Subcutaneous adipose tissue (tissue), 4 donors: ENCODE results near the gene RAB17. TPM values are rescaled to one million over a fixed set of nuclear protein-coding genes. Genes with fewer than 3 reads are reported as not detected.

ENCODE experiments used
- total RNA-seq, 4 donors: library from RNA; depleted of rRNA; stranded (reverse); fragments of >200 nt; gene quantifications; one replicate each; pipeline ENCODE4 v1.1.0, GENCODE V29; 2016
- TF ChIP-seq, protein P1 (sequence below): fragments of 450-650 bp; IDR thresholded peaks from one replicate; pipeline ENCODE4 v1.5.1; 2016; ENCODE audit warnings: low read depth, mild to moderate bottlenecking, control low read depth, antibody characterized with exemption, moderate library complexity

The RAB17 gene
- total RNA-seq, 4 donors from 2014 or later = 0.65 to 1.2 TPM; not detected in 2

DNA sequence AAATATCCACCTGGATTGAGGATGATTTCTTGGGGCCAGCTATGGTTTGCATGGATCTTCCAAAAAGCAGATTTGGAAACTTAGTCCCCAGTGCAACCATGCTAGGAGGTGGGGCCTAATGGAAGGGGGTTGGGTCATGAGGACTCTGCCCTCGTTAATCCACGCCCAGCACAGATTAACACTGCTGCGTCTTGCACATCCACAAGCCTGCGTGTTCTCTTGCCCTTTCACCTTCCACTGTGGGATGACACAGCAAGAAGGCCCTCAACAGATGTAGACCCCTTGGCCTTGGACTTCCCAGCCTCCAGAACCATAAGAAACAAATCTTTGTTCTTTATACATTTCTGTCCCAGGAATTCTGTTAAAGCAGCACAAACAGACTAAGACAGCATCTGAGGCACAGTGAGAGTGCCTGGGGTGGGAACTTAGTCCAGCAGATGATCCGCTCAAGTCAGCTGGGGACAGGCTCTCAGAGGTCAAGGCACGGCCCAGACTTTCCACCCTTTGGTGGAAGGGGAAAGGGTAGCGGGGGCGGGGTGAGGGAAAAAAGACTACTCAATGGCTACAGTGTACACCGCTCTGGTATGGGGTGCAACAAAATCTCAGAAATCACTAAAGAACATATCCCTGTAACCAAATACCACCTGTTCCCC is 2.4 kb downstream of the RAB17 start:
- TF ChIP-seq, protein P1, sequence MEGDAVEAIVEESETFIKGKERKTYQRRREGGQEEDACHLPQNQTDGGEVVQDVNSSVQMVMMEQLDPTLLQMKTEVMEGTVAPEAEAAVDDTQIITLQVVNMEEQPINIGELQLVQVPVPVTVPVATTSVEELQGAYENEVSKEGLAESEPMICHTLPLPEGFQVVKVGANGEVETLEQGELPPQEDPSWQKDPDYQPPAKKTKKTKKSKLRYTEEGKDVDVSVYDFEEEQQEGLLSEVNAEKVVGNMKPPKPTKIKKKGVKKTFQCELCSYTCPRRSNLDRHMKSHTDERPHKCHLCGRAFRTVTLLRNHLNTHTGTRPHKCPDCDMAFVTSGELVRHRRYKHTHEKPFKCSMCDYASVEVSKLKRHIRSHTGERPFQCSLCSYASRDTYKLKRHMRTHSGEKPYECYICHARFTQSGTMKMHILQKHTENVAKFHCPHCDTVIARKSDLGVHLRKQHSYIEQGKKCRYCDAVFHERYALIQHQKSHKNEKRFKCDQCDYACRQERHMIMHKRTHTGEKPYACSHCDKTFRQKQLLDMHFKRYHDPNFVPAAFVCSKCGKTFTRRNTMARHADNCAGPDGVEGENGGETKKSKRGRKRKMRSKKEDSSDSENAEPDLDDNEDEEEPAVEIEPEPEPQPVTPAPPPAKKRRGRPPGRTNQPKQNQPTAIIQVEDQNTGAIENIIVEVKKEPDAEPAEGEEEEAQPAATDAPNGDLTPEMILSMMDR = no peak

DNA sequence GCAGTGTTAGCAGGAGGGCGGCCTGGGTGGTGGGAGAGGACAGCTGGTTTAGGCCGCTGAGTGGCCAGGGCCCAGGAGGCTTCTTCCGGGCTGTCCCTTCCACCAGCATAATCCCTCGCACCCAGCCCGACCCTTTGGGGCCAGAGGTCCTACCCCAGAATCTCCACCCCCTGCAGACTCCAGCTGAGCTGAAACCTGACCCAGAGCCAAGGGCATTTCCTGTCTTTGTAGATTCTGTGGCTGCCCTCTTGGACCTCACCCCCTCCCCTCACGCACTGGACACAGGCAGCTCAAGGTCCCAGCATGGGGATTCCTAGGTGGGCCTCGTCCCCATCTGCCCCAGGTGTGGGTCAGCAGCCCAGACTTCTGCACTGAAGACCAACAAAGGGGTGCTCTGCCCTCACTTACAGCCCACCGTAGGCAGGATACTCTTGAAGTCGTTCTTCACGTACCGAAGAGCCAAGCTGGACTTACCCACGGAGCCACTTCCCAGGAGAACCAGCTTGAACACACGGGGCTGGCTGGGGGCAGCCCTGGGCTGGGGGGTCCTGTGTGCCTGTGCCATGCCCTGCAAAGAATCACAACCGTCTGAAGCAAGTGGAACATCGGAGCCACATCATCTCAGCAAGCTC is 4.8 kb downstream of the RAB17 start:
- TF ChIP-seq, protein P1 = no peak

DNA sequence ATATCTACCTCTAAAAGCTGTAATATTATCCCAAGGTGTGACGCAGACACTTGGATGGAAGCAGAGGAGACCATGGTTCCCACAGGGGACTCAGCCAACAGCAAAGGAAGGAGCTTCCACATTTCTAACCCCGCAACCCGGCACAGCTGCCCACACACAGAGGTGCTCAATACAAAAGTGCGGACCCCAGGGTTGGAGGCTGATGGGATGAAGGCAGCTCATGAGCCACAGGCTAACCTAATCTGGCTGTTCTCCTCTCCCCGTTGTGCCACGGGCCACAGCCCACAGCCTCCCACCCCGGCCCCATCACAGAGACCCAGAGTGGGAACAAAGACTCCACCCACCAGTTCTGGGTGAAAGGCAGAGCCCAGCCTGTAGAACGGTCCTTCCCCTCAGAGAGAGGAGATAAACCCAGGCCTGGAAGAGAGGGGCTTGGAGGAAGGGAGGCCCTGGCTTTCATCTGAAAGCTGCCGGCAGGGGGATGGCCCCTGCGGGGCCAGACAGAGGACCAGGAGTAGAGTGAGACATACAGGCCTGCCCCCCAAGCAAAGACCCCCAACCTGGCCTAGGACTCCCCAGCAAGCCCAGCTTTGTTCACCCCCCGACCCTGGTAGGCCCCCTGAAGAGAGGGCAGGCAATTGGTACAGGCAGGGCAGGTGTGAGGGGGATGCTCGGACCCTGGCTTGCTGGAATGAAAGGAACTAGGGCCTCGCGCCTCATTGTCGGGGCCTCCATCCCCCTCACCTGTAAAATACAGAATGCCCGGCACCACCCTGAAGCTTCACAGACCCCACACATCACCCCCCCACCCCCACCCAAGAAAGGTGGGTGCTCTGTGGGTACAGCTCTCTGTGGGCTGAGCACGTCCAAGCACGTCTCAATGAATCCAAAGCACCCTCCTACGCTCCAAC is 6.9 kb downstream of the RAB17 start:
- TF ChIP-seq, protein P1 = no peak

DNA sequence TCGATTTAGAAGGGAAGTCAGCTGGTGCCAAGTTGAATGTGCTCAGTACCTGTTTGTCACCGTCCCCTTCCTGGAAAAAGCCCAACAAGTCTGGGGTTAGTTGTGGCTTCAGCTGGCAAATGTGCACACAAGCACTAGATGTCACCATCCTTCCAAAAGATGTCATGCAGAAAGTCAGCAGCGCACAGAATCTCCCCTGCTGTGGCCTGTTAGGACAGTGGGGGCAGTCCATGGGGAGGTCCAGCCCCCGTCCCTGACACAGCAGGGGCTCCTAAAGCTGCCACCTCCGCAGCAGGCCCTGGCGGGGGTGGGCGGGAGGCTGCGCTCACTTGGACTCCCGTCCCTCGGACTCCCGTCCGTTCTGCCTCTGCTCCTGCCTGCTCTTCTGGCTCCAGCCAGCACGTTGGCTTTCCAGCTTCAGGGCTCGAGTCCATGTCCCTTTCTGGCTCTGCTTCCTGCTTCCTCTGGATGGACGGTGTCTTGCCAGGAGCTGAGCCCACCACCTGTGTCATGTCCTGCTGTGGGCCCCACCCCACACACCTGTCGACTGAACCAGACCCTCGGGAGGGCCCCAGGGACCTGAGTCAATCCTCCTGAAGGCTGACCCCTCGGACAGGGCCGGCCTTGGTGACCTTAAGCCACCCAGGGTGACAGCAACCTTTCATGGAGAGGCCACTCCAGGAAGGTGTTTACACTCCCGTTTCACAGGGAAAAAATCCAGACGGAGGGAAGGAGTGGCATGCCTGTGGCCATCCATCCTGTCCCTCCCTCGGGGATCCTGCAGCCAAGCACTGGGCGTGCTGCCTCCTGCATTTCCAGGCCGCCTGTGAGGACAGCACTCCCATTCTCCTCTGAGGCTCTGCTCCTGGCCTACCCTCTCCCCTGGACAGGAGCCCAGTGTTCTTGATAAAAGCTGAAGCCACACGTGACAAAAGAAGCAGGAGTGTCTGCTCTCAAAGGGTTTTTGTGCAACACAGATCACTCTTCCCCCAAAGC is 8.5 kb downstream of the RAB17 start:
- TF ChIP-seq, protein P1 = no peak

DNA sequence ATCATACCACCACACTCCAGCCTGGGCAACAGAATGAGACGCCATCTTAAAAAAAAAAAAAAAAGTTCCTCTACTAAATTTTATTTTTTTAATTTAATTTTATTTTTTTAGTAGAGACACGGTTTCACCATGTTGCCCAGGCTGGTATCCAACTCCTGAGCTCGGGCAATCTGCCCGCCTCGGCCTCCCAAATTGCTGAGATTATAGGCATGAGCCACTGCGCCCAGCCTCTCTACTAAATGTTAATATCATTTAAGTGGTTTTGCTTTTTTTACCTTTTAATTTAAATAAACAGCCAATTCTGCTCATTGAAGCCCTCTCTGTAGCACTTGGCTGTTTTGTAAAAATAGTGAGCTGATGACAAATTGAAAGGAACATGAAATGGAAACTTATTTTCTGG is 9.2 kb downstream of the RAB17 start:
- TF ChIP-seq, protein P1 = no peak

DNA sequence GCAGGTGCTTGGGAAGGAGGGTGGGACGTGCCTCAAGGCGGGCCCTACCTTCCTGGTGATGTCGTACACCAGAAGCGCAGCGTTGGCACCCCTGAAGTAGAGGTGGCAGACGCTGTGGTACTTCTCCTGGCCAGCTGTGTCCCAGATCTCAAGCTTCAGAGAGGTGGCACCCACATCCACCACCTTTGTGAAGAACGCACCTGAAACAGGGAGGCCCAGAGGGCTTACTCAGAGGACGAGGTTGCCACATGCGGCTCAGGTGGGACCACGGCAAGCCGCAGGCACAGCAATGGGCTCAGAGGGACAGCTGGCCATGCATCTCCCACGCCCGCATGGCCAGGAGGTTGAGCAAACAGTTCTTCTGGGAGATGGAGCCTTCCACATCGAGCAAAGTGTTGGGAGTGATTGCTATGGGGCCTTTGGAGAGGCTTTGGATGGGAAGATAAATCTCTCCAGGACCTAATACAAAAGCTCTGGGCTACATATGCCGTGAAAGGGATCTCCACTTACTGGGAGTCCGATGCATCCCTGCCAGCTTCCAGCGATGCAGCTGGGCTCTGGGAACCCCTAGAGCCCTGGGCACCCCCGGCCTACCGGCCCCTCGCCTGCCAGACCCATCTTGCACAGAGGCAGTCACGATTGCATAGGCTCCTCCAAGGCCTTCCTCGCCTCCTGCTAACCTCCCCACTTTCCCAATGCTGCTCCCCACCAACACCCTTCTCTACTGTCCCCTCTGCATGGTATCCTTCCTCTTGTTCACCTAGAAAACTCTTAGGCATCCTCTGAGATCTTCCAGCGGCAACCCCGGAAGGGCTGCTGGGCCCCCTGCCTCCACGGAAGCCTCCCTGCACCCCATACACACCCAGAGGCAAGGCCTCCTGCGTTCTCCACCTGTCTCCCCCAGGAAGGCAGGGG is 12.3 kb downstream of the RAB17 start:
- TF ChIP-seq, protein P1 = no peak
